Brain microvascular endothelial cell (primary cell): ENCODE data around the gene GPR149.

ENCODE experiments used
- DNase-seq: peaks from one replicate; pipeline ENCODE4 v3.0.0-alpha.2; 2020
- H3K27ac ChIP-seq: fragments of 250-450 bp; sonication (Bioruptor Pico); 2 replicates; pipeline ENCODE4 v1.5.1; 2020; ENCODE audit warnings: mild to moderate bottlenecking, moderate library complexity
- H3K27me3 ChIP-seq: fragments of 250-450 bp; sonication (Bioruptor Pico); replicated peaks from 2 replicates; pipeline ENCODE4 v1.5.1; 2020; ENCODE audit warnings: mild to moderate bottlenecking
- H3K36me3 ChIP-seq: fragments of 250-450 bp; sonication (Bioruptor Pico); replicated peaks from 2 replicates; pipeline ENCODE4 v1.5.1; 2020; ENCODE audit warnings: mild to moderate bottlenecking
- H3K4me3 ChIP-seq: 2 replicates; pipeline ENCODE4 v1.5.1; 2011; ENCODE audit warnings: low read depth, mild to moderate bottlenecking, control low read depth, low read length, moderate library complexity
- in situ Hi-C: cut with HindIII; loops from 2 replicates; pipeline ENCODE4 v1.10.0; 2017; ENCODE audit warnings: low sequenced_read_pairs, low pct_ligation_motif_present
- TF ChIP-seq, protein P1 (sequence below): IDR thresholded peaks from 2 replicates; pipeline ENCODE4 v1.5.1; 2011; ENCODE audit warnings: low read depth, mild to moderate bottlenecking, moderate library complexity, low read length, control low read depth, inconsistent platforms; ENCODE audit errors: missing control alignments

The GPR149 gene

DNA sequence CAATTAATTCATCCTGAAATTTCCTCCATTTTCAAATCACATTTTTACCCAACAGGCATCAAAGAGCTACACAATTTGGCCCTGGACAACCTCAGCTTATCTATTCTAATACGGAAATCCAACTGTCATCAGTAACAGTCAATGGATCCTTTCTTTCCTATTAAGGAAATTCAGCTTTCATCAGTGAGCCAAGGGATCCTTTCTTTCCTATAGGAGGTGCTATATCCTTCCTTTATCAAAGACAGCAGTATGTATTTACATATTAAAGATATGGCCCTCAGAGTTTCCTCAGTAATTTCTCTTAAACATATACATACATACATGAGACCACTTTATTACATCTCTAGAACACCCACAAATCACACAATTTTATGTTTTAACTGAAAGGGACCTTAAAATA lies 115.8 kb downstream of the GPR149 start:
- in situ Hi-C loops = no loop called here
- Histone ChIP-seq H3K4me3 (no peak overlapping the region), H3K27me3 (no peaks in the 10 kb centered on the region), H3K36me3 (peaks cover 25% of the 10 kb centered on the region), H3K27ac (no peak overlapping the region)
- TF ChIP-seq, protein P1, sequence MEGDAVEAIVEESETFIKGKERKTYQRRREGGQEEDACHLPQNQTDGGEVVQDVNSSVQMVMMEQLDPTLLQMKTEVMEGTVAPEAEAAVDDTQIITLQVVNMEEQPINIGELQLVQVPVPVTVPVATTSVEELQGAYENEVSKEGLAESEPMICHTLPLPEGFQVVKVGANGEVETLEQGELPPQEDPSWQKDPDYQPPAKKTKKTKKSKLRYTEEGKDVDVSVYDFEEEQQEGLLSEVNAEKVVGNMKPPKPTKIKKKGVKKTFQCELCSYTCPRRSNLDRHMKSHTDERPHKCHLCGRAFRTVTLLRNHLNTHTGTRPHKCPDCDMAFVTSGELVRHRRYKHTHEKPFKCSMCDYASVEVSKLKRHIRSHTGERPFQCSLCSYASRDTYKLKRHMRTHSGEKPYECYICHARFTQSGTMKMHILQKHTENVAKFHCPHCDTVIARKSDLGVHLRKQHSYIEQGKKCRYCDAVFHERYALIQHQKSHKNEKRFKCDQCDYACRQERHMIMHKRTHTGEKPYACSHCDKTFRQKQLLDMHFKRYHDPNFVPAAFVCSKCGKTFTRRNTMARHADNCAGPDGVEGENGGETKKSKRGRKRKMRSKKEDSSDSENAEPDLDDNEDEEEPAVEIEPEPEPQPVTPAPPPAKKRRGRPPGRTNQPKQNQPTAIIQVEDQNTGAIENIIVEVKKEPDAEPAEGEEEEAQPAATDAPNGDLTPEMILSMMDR = no peak
- no peak for DNase-seq

- in situ Hi-C loops = no loop called here
- Histone ChIP-seq H3K27me3 (no peaks in the 10 kb centered on the region), H3K4me3 (no peak overlapping the region), H3K36me3 (peaks cover 30% of the 10 kb centered on the region), H3K27ac (no peak overlapping the region)
- TF ChIP-seq, protein P1 = no peak
- peak; percentile 9 for DNase-seq
These were observed 119.2 kb downstream of the GPR149 start for GRCh38 chr3:154310840-154311239.

DNA sequence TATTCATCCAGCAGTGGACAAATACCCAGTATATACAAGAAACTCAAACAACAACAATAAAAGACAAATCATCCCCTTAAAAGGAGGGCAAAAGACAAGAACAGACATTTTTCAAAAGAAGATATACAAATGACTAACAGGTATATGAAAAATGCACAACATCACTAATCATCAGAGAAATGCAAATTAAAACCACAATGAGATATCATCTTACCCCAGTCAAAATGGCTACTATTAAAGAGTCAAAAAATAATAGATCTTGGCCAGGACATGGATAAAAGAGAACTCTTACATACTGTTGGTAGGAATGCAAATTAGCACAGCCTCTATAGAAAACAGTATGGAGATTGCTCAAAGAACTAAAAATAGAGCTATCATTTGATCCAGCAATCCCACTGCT lies 122.6 kb downstream of the GPR149 start:
- TF ChIP-seq, protein P1 = no peak
- in situ Hi-C loops = no loop called here
- no peak for DNase-seq
- Histone ChIP-seq H3K27ac (no peak overlapping the region), H3K4me3 (no peak overlapping the region), H3K36me3 (peaks cover 26% of the 10 kb centered on the region), H3K27me3 (no peaks in the 10 kb centered on the region)

DNA sequence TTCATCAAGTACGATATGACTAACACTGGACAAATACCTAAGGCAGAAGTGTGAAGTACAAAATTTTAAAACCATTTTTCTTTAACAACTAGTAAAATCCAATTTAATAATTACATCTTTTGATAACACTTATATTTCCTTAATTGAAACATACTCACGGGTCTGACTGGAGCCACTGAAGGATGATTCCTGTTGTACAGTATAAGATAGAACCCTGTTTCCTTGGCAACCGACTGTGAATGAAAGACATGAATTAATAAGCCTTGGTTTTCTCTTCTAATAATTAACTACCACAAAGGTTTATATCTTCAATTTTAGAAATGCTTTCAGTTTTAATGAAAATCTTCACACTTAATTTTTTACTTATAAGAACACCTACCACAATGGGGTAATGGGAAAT lies 125.1 kb downstream of the GPR149 start:
- in situ Hi-C loops = no loop called here
- H3K36me3 ChIP-seq = peaks cover 33% of the 10 kb centered on the region
- no peaks in the 10 kb centered on the region for H3K27me3 ChIP-seq
- no peak overlapping the region for H3K4me3 ChIP-seq
- TF ChIP-seq, protein P1 = no peak
- DNase-seq = no peak
- H3K27ac ChIP-seq = no peak overlapping the region

GRCh38 chr3:154304116-154304786 lies 125.7 kb downstream of the GPR149 start:
- no peak overlapping the region for H3K4me3 ChIP-seq
- H3K27ac ChIP-seq = no peak overlapping the region
- H3K36me3 ChIP-seq = peaks cover 33% of the 10 kb centered on the region
- in situ Hi-C loops = no loop called here
- TF ChIP-seq, protein P1 = no peak
- DNase-seq = no peak
- H3K27me3 ChIP-seq = no peaks in the 10 kb centered on the region

GRCh38 chr3:154301561-154301960 lies 128.4 kb downstream of the GPR149 start:
- in situ Hi-C loops = no loop called here
- H3K36me3 ChIP-seq = peaks cover 41% of the 10 kb centered on the region

More at GRCh38 chr3:154301561-154301960, 128.4 kb downstream of the GPR149 start:
- no peak overlapping the region for H3K4me3 ChIP-seq
- TF ChIP-seq, protein P1 = no peak
- H3K27me3 ChIP-seq = no peaks in the 10 kb centered on the region
- H3K27ac ChIP-seq = no peak overlapping the region
- DNase-seq = no peak
